ENCODE data around the gene ONECUT1. TPM values are rescaled to one million over a fixed set of nuclear protein-coding genes. Genes with fewer than 3 reads are reported as not detected.

The ONECUT1 gene
- total and polyA plus RNA-seq, 10 of the 15 experiments (the other 5 are each of a cell fraction or from before 2014, with no cell fraction given), result 0.28 TPM; not detected in 9

DNA sequence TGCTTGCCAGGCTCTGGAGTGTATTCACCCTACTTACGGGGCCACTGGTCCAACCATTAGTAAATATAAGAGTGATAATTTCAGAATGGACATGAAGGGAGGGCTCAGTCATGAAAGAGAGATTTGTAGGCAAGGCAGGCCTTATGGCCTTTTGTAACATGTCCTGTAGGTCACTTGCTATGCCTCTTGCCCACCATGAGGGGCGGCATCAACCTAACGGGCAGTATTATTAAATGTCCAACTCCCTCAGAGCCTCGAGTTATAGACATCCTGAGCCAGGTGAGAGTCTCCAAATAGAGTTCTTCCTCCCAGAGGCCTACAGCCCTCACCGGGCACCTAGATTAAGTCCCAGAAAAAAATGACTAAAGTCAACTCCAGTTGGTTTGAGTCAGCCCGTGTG is 30.2 kb downstream of the ONECUT1 start:
- ChIA-PET POLR2A (no interaction called here), RAD21 (ENCODE audit: unreplicated experiment) (no interaction called here), SMC1A (ENCODE audit: uncharacterized antibody, unreplicated experiment) (no interaction called here), CTCF (no interaction called here)
- H3K27ac ChIP-seq (ENCODE audit: control insufficient read depth, insufficient read depth), result no peak overlapping the region
- H3K36me3 ChIP-seq (ENCODE audit: control insufficient read depth in 2 of 2, insufficient read depth in 2 of 2, low read length in 1 of 2), result no peaks in the 10 kb centered on the region
- no peaks in the 10 kb centered on the region; a peak in 1 of 4 replicates for H3K27me3 ChIP-seq (replicated peaks in 1 of 2; ENCODE audit: control insufficient read depth in 2 of 2, insufficient read depth in 2 of 2, low read length in 1 of 2)
- H3K4me1 ChIP-seq (ENCODE audit: control insufficient read depth, insufficient read depth, low read length), result no peaks in the 10 kb centered on the region
- H3K79me2 ChIP-seq (ENCODE audit: control insufficient read depth, insufficient read depth, low read length), result no peaks in the 10 kb centered on the region
- in situ Hi-C loops (cut with MboI) (no loop called here), intact Hi-C loops (cut with micrococcal nuclease; ENCODE audit: unreplicated experiment) (no loop called here)
- H4K20me1 ChIP-seq (ENCODE audit: control insufficient read depth, insufficient read depth), result no peaks in the 10 kb centered on the region
- TF ChIP-seq LARP7 (IDR thresholded peaks at IDR 0.05), result no peak
- TF ChIP-seq MEF2A (IDR thresholded peaks at IDR 0.05; ENCODE audit: insufficient read depth, low read depth, low read length), result no peak
- no peak for TF ChIP-seq RAD21 (IDR thresholded peaks at IDR 0.05; ENCODE audit: insufficient read depth, low read depth, low read length)
- TF ChIP-seq CREB1 (IDR thresholded peaks at IDR 0.05; ENCODE audit: low read depth), result no peak
- no peak for TF ChIP-seq EZH2 (IDR thresholded peaks at IDR 0.05; ENCODE audit: borderline replicate concordance, control insufficient read depth, low read depth, low read length)
- TF ChIP-seq RB1 (IDR thresholded peaks at IDR 0.05; ENCODE audit: borderline replicate concordance), result no peak
- TF ChIP-seq POLR2AphosphoS2 (IDR thresholded peaks at IDR 0.05; ENCODE audit: low read depth, low read length), result no peak
- TF ChIP-seq RBBP5 (conservative IDR thresholded peaks at IDR 0.05), result no peak
- no peak for TF ChIP-seq ZNF24 (IDR thresholded peaks at IDR 0.05)
- TF ChIP-seq TCF3 (IDR thresholded peaks at IDR 0.05; ENCODE audit: borderline replicate concordance, insufficient read depth, low read depth, low read length), result no peak
- no peak for TF ChIP-seq IRF4 (IDR thresholded peaks at IDR 0.05; ENCODE audit: low read depth, low read length)
- TF ChIP-seq, protein P1, sequence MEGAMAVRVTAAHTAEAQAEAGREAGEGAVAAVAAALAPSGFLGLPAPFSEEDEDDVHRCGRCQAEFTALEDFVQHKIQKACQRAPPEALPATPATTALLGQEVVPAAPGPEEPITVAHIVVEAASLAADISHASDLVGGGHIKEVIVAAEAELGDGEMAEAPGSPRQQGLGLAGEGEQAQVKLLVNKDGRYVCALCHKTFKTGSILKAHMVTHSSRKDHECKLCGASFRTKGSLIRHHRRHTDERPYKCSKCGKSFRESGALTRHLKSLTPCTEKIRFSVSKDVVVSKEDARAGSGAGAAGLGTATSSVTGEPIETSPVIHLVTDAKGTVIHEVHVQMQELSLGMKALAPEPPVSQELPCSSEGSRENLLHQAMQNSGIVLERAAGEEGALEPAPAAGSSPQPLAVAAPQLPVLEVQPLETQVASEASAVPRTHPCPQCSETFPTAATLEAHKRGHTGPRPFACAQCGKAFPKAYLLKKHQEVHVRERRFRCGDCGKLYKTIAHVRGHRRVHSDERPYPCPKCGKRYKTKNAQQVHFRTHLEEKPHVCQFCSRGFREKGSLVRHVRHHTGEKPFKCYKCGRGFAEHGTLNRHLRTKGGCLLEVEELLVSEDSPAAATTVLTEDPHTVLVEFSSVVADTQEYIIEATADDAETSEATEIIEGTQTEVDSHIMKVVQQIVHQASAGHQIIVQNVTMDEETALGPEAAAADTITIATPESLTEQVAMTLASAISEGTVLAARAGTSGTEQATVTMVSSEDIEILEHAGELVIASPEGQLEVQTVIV (IDR thresholded peaks at IDR 0.05; ENCODE audit: borderline replicate concordance, partially characterized antibody), result no peak
- TF ChIP-seq, protein P2, sequence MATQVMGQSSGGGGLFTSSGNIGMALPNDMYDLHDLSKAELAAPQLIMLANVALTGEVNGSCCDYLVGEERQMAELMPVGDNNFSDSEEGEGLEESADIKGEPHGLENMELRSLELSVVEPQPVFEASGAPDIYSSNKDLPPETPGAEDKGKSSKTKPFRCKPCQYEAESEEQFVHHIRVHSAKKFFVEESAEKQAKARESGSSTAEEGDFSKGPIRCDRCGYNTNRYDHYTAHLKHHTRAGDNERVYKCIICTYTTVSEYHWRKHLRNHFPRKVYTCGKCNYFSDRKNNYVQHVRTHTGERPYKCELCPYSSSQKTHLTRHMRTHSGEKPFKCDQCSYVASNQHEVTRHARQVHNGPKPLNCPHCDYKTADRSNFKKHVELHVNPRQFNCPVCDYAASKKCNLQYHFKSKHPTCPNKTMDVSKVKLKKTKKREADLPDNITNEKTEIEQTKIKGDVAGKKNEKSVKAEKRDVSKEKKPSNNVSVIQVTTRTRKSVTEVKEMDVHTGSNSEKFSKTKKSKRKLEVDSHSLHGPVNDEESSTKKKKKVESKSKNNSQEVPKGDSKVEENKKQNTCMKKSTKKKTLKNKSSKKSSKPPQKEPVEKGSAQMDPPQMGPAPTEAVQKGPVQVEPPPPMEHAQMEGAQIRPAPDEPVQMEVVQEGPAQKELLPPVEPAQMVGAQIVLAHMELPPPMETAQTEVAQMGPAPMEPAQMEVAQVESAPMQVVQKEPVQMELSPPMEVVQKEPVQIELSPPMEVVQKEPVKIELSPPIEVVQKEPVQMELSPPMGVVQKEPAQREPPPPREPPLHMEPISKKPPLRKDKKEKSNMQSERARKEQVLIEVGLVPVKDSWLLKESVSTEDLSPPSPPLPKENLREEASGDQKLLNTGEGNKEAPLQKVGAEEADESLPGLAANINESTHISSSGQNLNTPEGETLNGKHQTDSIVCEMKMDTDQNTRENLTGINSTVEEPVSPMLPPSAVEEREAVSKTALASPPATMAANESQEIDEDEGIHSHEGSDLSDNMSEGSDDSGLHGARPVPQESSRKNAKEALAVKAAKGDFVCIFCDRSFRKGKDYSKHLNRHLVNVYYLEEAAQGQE (IDR thresholded peaks at IDR 0.05; ENCODE audit: low read depth, low read length), result no peak
- no peak for TF ChIP-seq WRNIP1 (IDR thresholded peaks at IDR 0.05; ENCODE audit: borderline replicate concordance, low read depth, low read length)
- TF ChIP-seq CHD2 (IDR thresholded peaks at IDR 0.05; ENCODE audit: borderline replicate concordance, low read depth, low read length), result no peak
- TF ChIP-seq, protein P3, sequence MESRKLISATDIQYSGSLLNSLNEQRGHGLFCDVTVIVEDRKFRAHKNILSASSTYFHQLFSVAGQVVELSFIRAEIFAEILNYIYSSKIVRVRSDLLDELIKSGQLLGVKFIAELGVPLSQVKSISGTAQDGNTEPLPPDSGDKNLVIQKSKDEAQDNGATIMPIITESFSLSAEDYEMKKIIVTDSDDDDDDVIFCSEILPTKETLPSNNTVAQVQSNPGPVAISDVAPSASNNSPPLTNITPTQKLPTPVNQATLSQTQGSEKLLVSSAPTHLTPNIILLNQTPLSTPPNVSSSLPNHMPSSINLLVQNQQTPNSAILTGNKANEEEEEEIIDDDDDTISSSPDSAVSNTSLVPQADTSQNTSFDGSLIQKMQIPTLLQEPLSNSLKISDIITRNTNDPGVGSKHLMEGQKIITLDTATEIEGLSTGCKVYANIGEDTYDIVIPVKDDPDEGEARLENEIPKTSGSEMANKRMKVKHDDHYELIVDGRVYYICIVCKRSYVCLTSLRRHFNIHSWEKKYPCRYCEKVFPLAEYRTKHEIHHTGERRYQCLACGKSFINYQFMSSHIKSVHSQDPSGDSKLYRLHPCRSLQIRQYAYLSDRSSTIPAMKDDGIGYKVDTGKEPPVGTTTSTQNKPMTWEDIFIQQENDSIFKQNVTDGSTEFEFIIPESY (IDR thresholded peaks at IDR 0.05), result no peak
- no peak overlapping the region for H3K9ac ChIP-seq (ENCODE audit: control insufficient read depth, insufficient read depth, low read length)
- FAIRE-seq, result no peak
- WGBS (ENCODE audit: insufficient coverage, insufficient replicate concordance, low lambda C conversion rate, missing lambda C conversion rate), result 50% methylated on average over 6 of the region's 6 CpGs
- H3K4me2 ChIP-seq (ENCODE audit: control insufficient read depth, insufficient read depth), result no peak overlapping the region
- no peak for ATAC-seq
- no peak overlapping the region for H3K4me3 ChIP-seq
- no peak overlapping the region for H2AFZ ChIP-seq (ENCODE audit: control insufficient read depth, low read depth, low read length)
- no peaks in the 10 kb centered on the region for H3K9me3 ChIP-seq (replicated peaks; ENCODE audit: control insufficient read depth, insufficient read depth, low read length)
- DNase-seq (ENCODE audit: low read depth, low spot score), result no peak
- no TSS peak for BruUV-seq (replicated peaks)
